HG03521 (cell line): ENCODE data around the gene SIGLEC5.
A peak's percentile ranks its signal among the peaks of the same experiment; 100 is the strongest.

Source experiments
- ATAC-seq: cut with Tn5 transposase; IDR thresholded peaks from one replicate; pipeline ENCODE4 v1.9.1; 2021; ENCODE audit warnings: mild to moderate bottlenecking, moderate library complexity; ENCODE audit not compliant: unreplicated experiment

Gene SIGLEC5

DNA sequence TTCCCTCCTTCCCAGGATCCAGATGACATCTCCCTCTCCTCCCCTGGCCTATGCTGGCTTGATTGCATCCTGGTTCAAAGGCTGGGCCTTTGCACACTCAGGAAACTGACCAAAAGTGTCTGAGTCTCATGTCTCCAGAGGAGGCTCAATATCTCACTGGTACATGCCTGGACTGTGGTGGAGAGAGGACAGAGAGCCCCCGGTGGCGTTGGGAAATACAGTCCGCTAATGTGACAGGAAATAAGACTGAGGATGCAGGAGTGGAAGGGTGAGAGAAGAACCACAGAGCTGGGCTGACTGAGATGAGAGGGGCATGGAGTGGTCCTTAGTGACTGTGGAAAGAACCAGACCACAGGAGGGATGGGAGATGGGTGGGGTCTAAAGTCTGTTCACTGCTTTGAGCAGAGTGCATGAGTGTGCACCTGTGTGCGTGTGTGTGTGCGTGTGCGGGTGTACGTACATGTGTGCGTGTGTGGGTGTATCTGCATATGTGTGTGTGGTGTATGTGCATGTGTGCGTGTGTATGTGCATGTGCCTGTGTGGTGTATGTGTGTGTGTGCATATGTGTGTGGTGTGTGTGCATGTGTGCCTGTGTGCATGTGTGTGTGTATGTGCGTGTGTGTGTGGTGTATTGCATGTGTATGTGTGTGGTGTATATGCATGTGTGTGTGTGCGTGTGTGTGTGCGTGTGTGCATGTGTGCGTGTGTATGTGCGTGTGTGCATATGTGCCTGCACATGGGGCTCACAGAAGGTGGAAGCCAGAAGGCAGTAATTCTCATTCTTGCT, 1.9 kb downstream of the SIGLEC5 start:
- ATAC-seq, result no peak

DNA sequence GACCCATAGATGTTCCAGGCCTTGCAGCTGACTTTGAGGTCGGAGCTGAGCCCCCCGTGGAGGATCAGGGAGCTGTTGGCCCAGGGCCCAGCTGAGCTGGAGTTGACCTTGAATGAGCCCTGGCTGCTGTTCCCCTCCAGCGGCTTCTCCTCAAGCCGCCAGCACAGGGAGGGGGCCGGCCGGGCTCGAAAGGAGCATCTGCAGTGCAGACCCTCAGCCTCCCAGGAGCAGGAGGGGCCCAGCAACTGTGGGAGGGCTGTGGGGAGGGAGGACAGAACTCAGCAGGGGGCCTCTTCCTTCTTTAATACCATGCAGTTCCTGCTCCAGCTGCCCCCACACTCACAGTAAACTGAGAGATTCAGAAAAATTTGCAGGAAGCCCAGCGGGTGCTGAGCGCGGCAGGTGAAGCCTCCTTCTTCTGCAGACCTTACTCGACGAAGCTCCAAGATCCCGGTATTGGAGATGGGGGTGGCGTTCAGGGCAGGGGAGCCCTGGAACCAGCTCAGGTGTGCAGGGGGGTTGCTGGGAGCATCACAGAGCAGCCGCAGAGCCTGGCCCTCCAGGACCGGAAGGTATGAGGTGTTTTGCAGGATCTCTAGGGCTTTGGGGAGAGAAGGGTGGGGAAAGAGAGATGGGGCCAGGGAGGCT, 2.6 kb downstream of the SIGLEC5 start:
- no peak for ATAC-seq

DNA sequence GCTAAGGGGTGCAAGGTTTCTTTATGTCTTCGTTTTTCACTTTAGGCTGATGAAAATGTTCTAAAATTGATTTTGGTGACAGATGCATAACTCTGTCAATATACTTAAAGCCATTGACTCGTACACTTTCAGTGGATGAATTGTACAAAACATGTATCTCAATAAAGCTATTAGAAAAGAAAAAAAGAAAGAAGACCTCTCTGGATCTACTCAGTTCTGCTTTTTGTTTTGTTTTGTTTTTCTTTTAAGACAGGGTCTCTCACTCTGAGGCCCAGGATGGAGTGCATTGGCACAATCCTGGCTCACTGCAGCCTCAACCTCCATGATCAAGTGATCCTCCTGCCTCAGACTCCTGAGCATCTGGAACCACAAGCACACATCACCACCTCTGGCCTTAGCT, 3.5 kb downstream of the SIGLEC5 start:
- no peak for ATAC-seq

DNA sequence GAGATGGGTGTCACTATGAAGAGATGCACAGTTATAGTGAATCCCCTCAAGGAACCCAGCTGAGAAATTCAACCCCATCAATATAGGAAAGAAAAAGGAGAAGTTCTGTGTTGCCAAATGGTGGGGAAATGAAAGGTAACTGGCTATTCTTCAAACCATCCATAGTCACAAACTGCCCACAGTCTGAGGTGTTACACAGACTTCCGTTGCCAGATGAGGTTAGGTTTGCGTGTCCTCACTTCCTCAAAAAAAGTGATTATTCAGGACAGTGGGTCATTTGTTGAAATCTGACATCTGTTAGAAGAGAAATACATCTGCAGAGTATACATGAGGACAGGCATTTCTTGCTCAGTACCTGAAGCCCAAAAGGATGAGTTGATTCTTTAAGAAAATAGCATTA, 9.0 kb downstream of the SIGLEC5 start:
- ATAC-seq, result peak; percentile 58

DNA sequence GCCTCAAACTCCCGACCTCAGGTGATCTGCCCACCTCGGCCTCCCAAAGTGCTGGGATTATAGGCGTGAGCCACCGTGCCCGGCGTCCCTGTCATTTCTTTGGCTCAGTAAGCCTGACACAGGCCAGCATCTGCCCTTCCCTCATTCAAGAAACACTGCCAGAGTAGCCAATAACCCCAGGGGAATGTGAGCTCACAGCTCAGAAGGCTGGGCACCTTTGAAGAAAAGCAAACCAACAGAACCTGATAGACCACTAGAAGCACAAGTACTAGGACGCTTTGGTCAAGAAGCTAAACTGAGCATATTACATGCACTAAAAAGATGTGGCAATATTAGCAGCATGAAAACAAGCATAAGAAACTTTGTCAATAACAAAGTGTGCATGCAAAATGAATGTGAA, 14.2 kb downstream of the SIGLEC5 start:
- ATAC-seq, result no peak

DNA sequence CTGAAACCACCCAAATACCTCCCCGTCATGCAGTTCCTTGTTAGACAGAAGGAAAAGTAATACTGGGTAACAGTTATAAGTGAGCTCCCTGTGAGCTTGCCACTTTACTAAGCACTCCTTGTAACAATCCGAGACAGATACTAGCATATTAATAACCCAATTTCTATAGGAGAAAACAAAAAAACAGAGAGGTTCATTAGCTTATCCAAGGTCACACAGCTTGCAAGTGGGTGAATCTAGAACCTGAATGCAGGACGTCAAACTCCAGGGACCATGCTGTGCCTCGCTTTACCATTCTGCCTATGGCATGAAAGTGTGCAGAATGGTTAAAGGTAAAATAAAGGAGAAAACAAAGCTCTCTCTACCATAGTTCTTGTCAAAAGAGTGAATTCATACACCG, 15.4 kb downstream of the SIGLEC5 start:
- no peak for ATAC-seq

DNA sequence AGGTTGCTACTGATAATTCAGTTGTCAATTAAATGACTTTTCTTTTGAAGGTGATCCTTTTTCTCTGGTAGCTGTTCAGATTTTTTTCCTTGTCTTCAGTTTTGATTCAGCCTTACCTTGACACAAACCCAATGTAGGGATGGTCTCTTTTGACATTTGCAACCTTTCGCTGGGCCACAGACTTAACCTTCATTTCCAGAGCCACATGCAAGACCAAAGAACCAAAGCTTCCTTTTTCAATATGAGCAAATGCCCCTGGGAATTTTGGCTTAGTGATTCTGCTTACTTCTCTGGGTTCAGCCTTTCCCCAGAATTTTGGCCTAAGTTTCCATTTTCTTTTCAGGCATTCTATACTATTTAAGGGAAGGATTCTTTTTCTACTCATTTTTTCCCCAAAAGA, 19.6 kb downstream of the SIGLEC5 start:
- no peak for ATAC-seq

DNA sequence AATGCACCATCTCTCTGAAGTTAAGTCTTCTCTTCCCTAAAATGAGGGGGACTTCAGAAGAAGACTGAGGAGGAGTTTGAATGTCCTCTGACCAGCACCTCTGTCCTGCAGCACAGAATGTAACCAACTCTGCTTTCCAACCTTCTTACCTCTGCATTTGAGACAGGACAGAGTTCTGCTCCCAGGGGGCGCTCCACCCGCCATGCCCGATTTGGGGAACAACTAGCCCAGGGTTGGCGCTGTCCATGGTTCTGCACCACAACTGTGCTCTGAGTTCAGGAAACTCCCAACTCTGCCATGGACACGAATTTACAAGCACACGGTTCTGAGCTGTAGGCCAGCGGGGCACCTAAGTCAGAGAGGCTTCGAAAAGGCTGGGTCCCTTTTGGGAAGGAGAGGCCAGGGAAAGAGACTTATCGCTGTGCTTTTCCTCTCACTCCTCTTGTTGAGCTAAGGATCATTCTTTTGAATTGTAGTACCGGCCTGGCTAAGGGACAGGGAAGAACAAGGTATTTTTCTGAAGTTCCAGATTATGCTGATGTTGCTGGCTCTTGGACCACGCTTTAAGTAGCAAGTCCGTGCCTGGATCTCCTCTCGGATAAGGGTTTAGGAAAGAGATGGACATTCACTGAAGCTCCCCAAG, 22.2 kb downstream of the SIGLEC5 start:
- ATAC-seq, result no peak

DNA sequence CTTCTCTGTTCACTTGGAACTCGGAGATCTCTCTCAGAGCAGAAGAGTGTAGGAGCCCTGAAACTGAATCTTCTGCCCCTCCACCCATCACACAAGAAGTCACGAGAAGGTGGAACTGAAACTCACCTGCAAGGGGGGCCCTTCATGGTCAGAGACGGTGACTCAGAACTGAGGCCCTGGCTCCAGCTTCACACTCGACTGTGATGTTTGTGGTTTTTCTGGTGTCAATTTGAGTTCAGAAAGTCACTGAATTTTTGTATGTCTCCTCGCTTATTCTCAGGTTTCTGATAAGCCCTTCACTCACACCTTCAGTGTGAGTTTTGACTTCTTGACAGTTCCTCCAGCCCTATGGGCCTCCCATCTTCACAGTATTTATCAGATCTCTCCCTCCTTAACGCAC, 23.1 kb downstream of the SIGLEC5 start:
- peak; percentile 86 for ATAC-seq

DNA sequence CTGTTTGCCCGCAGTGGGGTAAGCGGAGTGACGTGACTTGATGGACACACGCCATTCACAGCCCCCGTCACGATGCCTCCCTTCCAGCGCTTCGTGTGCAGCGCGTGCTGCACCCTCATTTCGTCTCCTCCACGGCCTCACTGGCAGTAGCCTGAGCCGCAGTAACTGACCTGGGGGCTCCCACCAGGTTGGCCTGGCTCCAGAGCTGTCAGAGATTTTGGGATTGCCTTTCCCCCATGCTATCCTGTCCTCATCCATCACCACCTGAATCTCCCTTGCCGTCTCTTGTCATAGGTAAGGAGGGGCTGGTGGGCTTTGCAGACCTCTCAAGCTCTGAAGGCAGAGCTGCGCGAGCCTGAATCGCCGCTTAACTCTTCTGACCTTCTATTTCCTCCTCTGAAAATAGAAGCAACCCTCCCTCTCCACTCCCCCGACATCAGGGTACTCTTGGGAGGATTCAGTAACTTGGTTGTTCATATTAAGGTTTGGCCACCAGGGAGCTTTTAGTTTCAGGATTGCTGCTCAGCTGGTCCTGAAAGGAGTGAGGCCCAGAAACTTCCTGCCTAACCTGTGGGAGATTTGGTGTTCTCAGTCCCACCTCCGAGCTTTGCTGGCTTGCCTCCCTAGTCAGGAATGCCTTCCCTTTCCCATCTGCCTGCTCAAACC, 27.9 kb downstream of the SIGLEC5 start:
- ATAC-seq, result no peak

DNA sequence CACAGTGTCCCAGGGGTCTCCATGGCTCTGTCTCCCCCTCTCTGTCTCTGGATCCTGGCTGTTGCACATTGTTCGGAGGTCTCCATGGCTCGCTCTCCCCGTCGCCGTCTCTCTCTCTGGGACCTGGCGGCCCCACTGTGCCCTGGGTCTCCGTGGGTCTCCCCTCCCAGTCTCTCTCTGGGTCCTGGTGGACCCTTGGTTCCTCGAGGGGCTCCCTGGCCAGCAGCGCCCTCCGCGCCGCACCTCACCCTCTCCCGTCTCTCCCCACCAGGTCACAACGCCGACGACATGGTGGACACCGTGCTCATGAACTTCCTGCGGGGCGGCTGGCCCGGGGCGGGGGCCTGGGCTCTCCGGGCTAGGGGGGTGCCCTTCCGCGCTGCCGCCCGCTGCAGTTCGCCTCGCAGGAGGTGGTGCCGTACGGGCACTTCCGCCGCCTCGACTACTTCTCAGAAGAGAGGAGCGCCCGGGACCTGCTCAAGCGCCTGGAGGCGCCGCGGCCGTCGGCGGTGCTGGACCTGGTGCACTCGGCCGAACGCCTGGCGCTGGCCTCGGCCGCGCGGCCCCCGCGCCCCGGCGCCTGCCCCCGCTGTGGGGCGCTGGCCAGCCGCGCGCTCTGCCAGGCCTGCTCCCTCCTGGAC, 29.1 kb downstream of the SIGLEC5 start:
- no peak for ATAC-seq

DNA sequence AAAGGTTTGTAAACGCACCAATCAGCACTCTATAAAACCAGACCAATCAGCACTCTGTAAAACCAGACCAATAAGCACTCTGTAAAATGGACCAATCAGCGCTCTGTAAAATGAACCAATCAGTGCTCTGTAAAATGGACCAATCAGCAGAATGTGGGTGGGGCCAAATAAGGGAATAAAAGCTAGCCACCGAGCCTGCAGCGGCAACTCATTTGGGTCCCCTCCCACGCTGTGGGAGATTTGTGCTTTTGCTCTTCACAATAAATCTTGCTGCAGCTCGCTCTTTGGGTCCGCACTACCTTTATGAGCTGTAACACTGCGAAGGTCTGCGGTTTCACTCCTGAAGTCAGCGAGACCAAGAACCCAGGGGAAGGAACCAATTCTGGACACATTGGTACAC, 31.1 kb downstream of the SIGLEC5 start:
- ATAC-seq, result no peak

DNA sequence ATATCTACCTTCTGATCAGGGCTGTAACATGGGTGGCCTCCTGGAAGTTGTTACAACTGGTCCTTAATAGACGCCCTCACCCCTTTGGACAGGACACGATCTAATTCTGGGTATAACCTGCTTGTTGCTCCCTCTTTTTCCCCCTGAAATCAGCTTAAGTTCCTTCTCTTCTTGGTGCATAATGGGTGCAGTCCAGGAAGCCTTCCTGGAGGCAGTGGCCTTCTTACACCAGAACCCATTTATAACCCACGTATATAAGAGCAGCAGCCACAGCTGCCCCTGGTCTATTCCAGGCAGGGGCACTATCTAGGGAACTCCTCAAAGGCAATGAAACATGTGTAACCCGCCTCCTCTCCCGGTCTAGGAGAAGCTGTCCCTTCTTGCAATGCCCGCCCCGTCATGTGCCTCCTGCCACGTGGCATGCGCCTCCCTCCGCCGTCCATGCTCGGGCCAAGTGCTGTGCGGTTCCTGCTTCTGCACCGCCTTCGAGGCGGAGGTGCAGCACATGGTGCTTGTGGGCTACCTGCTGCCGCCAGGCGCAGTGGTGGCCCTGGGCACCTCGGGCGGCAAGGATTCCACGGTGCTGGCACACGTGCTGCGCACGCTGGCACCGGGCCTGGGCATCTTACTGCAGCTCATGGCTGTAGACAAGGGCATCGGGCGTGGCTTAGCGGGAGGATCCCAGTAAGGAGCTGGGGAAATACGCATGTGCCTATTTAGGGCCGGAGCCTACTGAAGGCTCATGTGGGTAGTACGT, 31.9 kb downstream of the SIGLEC5 start:
- ATAC-seq, result no peak

DNA sequence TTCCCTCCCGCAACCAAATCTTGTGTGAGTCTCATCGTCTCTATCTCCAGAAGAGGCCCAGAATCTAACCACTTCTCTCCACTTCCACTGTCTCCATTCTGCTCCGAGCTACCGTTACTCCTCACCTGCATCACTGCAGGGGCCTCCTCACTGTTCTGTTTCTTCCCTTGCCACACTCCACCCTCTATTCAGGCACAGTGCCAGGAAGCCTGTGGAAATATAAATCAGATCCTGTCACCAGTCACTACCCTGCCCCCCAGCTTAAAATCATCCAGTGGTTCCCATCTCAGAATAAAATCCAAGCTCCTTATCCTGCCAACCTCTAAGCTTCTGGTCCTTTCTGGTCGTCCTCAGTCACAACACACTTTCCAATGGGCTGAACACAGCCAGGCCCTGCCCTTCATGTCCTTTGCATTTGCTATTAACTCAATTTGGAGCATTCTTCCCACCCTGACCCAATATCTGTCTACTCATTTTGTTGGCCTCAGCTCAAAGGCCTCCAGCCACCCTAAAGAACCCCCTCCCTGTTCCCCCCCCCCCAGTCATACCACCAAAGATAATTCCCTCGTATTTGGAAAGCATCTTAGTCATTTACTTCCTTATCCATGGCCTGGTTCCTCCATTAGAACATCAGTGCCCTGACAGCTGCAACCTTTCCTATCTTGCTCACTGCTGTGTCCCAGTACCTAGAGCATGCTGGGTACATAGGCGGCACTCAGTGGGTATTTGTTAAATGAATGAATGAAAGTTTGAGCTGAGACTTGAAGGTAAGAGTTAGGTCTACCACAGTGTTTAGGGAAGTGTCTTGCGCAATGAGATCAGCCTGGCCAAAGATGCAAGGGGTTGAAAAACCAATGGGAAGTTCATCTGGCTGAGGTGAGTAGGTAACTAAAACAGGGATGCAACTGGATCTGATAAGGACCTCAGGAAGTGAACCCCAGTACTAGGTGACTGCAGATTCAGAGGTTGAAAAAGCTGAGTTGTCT, 34.7 kb downstream of the SIGLEC5 start:
- ATAC-seq, result no peak

DNA sequence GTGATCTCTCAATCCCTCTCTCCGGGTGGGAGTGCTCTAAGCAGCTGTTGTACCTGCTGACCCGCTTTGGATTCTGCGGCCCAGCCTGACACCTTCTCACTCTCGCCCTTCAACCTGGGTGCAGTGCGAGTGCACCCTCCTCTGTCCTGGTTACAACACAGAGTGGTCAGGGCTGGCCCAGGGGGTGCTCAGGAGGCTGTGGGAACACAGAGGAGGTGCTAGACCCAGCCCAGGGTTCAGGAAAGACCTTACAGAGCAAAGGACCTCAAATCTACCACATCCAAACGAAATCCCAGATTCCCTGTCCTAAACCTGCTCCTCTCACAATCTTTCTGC, 35.5 kb downstream of the SIGLEC5 start:
- no peak for ATAC-seq

DNA sequence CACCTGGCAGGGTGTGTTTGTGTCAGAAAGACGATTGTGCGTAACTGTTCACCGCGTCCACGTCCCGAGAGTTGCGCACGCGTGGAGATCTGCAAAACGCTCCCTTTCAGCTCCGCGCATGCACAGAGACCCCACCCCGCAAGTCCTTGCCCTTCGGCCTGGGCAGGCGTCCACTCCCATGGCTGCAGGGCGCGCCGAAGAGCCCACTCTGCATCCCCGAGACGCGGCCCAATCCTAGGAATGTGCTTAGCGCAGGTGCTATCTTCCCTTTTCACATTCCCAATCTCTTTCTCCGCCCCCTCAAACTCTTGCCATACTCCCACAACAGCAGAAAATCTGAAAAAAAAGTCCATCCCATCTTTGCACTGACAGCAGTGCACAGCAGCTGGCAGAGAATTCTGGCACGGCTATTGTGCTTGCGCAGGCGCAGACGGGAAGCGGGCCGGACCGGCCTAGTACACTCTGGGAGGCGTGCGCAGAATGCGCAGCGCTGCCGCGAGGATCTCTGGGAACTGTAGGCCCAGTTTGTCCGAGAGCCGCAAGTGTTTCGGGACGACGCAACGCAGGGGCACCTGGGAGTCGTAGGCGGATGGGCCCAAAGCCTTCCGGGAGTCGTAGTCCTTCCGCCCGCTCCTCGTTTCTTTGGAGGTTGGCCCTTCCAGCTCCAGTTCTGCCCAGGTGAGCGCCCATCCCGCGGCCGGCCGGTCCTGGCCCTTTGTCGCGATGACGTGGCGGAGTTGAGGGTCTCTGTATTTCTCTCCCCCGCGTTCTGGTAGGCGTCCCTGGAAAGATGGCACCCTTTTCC, 36.0 kb downstream of the SIGLEC5 start:
- peak; percentile 95 for ATAC-seq

DNA sequence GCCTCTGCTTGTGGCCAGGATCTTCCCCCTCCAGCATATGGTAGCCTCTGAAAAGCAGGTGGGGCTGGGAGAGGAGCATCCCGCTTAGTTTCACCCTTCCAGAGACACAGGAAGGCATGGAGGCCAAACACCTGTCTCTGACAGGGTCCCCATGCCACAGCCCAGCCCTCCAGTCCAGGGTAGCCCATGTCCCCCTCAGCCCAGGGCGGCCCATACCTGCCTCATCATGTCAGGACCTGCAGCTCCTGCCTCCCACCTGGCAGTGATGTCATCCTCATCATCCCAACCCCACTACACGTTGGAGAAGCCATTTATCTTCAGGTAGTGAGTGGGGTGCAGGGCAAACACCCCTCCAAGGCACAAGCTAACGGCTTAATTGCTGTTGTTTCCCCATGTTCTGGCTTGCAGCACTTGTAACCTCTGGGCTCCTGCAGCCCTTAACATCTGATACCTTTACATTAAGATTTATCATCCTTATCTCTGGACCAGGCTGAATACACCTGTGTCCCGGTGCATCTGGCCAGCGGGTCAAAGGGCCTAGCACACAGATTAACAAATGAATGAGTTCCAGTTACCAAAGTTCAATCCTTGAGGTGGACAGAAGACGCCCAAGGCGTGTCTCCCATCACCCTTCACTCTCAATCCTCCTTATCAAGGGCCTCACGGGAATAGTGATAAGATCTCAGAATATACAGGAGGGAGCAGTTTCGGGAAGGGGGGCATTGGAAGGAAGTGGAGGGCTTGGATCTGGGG, 36.9 kb downstream of the SIGLEC5 start:
- ATAC-seq, result no peak

DNA sequence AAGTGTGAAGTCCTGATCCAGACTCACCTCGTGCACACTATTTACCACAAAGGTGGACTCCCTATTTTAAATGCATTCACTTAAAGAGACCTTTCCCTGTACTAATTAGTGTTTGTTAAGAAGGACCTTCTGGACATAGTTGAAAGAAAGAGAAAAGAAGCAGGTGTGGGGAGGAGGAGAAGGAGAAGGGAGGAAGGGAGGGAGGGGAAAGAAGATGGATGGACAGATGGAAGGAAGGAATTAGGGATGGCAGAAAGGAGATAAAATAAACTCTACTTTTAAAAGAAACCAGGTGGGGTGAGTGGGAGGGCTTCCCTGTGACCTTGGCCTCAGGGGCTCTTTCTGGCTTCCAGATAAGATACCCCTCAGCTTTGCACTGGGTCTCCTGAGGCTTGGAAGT, 37.7 kb downstream of the SIGLEC5 start:
- ATAC-seq, result no peak
